ENCODE results near the gene HPS1. TPM values are rescaled to one million over a fixed set of nuclear protein-coding genes. Genes with fewer than 3 reads are reported as not detected.

The HPS1 gene
- total and polyA plus RNA-seq, 10 of the 15 experiments (the other 5 are each of a cell fraction or from before 2014, with no cell fraction given): 27.1 to 138 (median 54.8) TPM

- H3K4me1 ChIP-seq (ENCODE audit: control insufficient read depth, insufficient read depth, low read length): 0 out of 2 replicates have a peak, but pooled peaks cover 3% of the 10 kb centered on the region
- ATAC-seq (no peak), FAIRE-seq (no peak), DNase-seq (ENCODE audit: low read depth, low spot score) (no peak)
- no peak overlapping the region for H3K9ac ChIP-seq (ENCODE audit: control insufficient read depth, insufficient read depth, low read length)
- in situ Hi-C loops (cut with MboI): no loop called here
- no peaks in the 10 kb centered on the region for H3K9me3 ChIP-seq (replicated peaks; ENCODE audit: control insufficient read depth, insufficient read depth, low read length)
- no peak overlapping the region for H3K4me2 ChIP-seq (ENCODE audit: control insufficient read depth, insufficient read depth)
- no peak overlapping the region for H3K27ac ChIP-seq (ENCODE audit: control insufficient read depth, insufficient read depth)
- H3K36me3 ChIP-seq (ENCODE audit: control insufficient read depth in 2 of 2, insufficient read depth in 2 of 2, low read length in 1 of 2): no peaks in the 10 kb centered on the region
- H4K20me1 ChIP-seq (ENCODE audit: control insufficient read depth, insufficient read depth): no peaks in the 10 kb centered on the region
- WGBS (ENCODE audit: insufficient coverage, insufficient replicate concordance, low lambda C conversion rate, missing lambda C conversion rate): 27% methylated on average over 4 of the region's 4 CpGs
- ChIA-PET SMC1A (ENCODE audit: uncharacterized antibody, unreplicated experiment) (no interaction called here), RAD21 (ENCODE audit: unreplicated experiment) (no interaction called here), CTCF (interaction anchor here (0.5 to 1.9 kb wide), 2 partner anchors 154 to 774 kb away, joined by 3 to 6 read pairs; no protein-coding TSS in a partner anchor), POLR2A (interaction anchor here (0.6 kb wide), 1 partner anchor 184 kb away, joined by 4 read pairs; no protein-coding TSS in a partner anchor)
- H2AFZ ChIP-seq (ENCODE audit: control insufficient read depth, low read depth, low read length): no peak overlapping the region
- BruUV-seq (replicated peaks): no TSS peak
- H3K4me3 ChIP-seq: no peak overlapping the region
- intact Hi-C loops (cut with micrococcal nuclease; ENCODE audit: unreplicated experiment): no loop called here
- H3K79me2 ChIP-seq (ENCODE audit: control insufficient read depth, insufficient read depth, low read length): no peaks in the 10 kb centered on the region
- TF ChIP-seq TAF1 (IDR thresholded peaks at IDR 0.05; ENCODE audit: borderline replicate concordance, low read depth, low read length) (no peak), PKNOX1 (IDR thresholded peaks at IDR 0.05) (no peak), SIX5 (IDR thresholded peaks at IDR 0.05; ENCODE audit: low read depth, low read length, severe bottlenecking) (no peak), HDGF (IDR thresholded peaks at IDR 0.05) (no peak), HDAC2 (IDR thresholded peaks at IDR 0.05) (no peak), RELA (IDR thresholded peaks at IDR 0.05; ENCODE audit: borderline replicate concordance, partially characterized antibody) (no peak), BRCA1 (IDR thresholded peaks at IDR 0.05; ENCODE audit: low read depth, low read length) (no peak), SUZ12 (IDR thresholded peaks at IDR 0.05; ENCODE audit: unreplicated experiment) (no peak), YY1 (IDR thresholded peaks at IDR 0.05; ENCODE audit: low read depth, low read length) (no peak), FOS (IDR thresholded peaks at IDR 0.05; ENCODE audit: borderline replicate concordance, extremely low read depth, insufficient read length) (no peak), PAX5 (IDR thresholded peaks at IDR 0.05; ENCODE audit: borderline replicate concordance, low read depth, low read length) (no peak), RBBP5 (conservative IDR thresholded peaks at IDR 0.05) (no peak), CBFB (IDR thresholded peaks at IDR 0.05; ENCODE audit: low read depth) (no peak), TCF7 (IDR thresholded peaks at IDR 0.05; ENCODE audit: borderline replicate concordance) (no peak)
- TF ChIP-seq, protein P1, sequence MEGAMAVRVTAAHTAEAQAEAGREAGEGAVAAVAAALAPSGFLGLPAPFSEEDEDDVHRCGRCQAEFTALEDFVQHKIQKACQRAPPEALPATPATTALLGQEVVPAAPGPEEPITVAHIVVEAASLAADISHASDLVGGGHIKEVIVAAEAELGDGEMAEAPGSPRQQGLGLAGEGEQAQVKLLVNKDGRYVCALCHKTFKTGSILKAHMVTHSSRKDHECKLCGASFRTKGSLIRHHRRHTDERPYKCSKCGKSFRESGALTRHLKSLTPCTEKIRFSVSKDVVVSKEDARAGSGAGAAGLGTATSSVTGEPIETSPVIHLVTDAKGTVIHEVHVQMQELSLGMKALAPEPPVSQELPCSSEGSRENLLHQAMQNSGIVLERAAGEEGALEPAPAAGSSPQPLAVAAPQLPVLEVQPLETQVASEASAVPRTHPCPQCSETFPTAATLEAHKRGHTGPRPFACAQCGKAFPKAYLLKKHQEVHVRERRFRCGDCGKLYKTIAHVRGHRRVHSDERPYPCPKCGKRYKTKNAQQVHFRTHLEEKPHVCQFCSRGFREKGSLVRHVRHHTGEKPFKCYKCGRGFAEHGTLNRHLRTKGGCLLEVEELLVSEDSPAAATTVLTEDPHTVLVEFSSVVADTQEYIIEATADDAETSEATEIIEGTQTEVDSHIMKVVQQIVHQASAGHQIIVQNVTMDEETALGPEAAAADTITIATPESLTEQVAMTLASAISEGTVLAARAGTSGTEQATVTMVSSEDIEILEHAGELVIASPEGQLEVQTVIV (IDR thresholded peaks at IDR 0.05; ENCODE audit: borderline replicate concordance, partially characterized antibody): no peak
- TF ChIP-seq, protein P2, sequence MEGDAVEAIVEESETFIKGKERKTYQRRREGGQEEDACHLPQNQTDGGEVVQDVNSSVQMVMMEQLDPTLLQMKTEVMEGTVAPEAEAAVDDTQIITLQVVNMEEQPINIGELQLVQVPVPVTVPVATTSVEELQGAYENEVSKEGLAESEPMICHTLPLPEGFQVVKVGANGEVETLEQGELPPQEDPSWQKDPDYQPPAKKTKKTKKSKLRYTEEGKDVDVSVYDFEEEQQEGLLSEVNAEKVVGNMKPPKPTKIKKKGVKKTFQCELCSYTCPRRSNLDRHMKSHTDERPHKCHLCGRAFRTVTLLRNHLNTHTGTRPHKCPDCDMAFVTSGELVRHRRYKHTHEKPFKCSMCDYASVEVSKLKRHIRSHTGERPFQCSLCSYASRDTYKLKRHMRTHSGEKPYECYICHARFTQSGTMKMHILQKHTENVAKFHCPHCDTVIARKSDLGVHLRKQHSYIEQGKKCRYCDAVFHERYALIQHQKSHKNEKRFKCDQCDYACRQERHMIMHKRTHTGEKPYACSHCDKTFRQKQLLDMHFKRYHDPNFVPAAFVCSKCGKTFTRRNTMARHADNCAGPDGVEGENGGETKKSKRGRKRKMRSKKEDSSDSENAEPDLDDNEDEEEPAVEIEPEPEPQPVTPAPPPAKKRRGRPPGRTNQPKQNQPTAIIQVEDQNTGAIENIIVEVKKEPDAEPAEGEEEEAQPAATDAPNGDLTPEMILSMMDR (IDR thresholded peaks at IDR 0.05 in 2 of 3, conservative IDR thresholded peaks at IDR 0.05 in 1 of 3; ENCODE audit: control insufficient read depth in 2 of 3, extremely low read depth in 1 of 3, insufficient read depth in 1 of 3, low read depth in 3 of 3, low read length in 3 of 3): no peak
- TF ChIP-seq, protein P3, sequence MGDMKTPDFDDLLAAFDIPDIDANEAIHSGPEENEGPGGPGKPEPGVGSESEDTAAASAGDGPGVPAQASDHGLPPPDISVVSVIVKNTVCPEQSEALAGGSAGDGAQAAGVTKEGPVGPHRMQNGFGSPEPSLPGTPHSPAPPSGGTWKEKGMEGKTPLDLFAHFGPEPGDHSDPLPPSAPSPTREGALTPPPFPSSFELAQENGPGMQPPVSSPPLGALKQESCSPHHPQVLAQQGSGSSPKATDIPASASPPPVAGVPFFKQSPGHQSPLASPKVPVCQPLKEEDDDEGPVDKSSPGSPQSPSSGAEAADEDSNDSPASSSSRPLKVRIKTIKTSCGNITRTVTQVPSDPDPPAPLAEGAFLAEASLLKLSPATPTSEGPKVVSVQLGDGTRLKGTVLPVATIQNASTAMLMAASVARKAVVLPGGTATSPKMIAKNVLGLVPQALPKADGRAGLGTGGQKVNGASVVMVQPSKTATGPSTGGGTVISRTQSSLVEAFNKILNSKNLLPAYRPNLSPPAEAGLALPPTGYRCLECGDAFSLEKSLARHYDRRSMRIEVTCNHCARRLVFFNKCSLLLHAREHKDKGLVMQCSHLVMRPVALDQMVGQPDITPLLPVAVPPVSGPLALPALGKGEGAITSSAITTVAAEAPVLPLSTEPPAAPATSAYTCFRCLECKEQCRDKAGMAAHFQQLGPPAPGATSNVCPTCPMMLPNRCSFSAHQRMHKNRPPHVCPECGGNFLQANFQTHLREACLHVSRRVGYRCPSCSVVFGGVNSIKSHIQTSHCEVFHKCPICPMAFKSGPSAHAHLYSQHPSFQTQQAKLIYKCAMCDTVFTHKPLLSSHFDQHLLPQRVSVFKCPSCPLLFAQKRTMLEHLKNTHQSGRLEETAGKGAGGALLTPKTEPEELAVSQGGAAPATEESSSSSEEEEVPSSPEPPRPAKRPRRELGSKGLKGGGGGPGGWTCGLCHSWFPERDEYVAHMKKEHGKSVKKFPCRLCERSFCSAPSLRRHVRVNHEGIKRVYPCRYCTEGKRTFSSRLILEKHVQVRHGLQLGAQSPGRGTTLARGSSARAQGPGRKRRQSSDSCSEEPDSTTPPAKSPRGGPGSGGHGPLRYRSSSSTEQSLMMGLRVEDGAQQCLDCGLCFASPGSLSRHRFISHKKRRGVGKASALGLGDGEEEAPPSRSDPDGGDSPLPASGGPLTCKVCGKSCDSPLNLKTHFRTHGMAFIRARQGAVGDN (IDR thresholded peaks at IDR 0.05): no peak
- peaks cover 0 to 5% of the 10 kb centered on the region in 2 experiments; a peak in 2 of 4 replicates for H3K27me3 ChIP-seq (replicated peaks in 1 of 2; ENCODE audit: control insufficient read depth in 2 of 2, insufficient read depth in 2 of 2, low read length in 1 of 2)
These were observed 25.5 kb upstream of the HPS1 start for GRCh38 chr10:98472196-98472595.
